Ishikawa (cell line): ENCODE measurements around the gene CALHM1.

Source experiments
- CEBPB ChIP-seq: IDR thresholded peaks from 2 replicates; pipeline ENCODE4 v1.6.1; 2012
- CREB1 ChIP-seq: IDR thresholded peaks from 2 replicates; pipeline ENCODE4 v1.6.1; 2012; ENCODE audit warnings: low read depth
- EGR1 ChIP-seq: IDR thresholded peaks from 2 replicates; pipeline ENCODE4 v1.6.1; 2012
- EP300 ChIP-seq: IDR thresholded peaks from 2 replicates; pipeline ENCODE4 v1.6.1; 2012; ENCODE audit warnings: borderline replicate concordance
- FOXM1 ChIP-seq: IDR thresholded peaks from 2 replicates; pipeline ENCODE4 v1.6.1; 2012; ENCODE audit warnings: low read depth, borderline replicate concordance
- NFIC ChIP-seq: IDR thresholded peaks from 2 replicates; pipeline ENCODE4 v1.6.1; 2012
- RAD21 ChIP-seq: IDR thresholded peaks from 2 replicates; pipeline ENCODE4 v1.6.1; 2012; ENCODE audit warnings: low read depth
- TAF1 ChIP-seq: IDR thresholded peaks from 2 replicates; pipeline ENCODE4 v1.6.1; 2012; ENCODE audit warnings: low read depth, mild to moderate bottlenecking
- TCF12 ChIP-seq: IDR thresholded peaks from 2 replicates; pipeline ENCODE4 v1.6.1; 2012; ENCODE audit warnings: low read depth
- TEAD4 ChIP-seq: IDR thresholded peaks from 2 replicates; pipeline ENCODE4 v1.6.1; 2012
- YY1 ChIP-seq: IDR thresholded peaks from 2 replicates; pipeline ENCODE4 v1.6.1; 2012; ENCODE audit warnings: low read depth
- ZBTB7A ChIP-seq: IDR thresholded peaks from 2 replicates; pipeline ENCODE4 v1.6.1; 2012; ENCODE audit warnings: low read depth
- TF ChIP-seq, protein P1 (sequence below): IDR thresholded peaks from 2 replicates; pipeline ENCODE4 v1.6.1; 2012; ENCODE audit warnings: low read depth, mild to moderate bottlenecking
- TF ChIP-seq, protein P2 (sequence below): IDR thresholded peaks from 2 replicates; pipeline ENCODE4 v1.6.1; 2012
- TF ChIP-seq, protein P3 (sequence below): IDR thresholded peaks from 2 replicates; pipeline ENCODE4 v1.6.1; 2012

The CALHM1 gene

DNA sequence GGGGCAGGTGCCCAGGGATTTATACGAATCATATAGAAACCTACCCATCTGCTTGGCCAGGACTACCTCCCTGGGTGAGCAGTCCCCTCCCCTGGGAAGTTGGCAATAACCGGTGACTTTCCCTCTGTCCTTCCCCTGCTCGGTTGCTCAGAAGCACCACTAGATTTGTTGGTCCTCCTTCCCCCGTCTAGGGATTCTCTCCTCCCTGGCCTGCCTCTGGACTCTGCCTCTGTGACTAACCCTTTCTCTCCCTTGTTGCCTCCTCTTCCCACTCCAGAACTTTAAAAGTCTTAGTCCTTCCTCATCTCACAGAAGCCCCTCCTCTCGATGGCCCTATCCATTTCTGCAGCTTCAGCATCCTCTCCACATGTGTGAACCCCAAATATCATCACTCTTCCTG lies 10.5 kb upstream of the CALHM1 start:
- TF ChIP-seq, protein P1, sequence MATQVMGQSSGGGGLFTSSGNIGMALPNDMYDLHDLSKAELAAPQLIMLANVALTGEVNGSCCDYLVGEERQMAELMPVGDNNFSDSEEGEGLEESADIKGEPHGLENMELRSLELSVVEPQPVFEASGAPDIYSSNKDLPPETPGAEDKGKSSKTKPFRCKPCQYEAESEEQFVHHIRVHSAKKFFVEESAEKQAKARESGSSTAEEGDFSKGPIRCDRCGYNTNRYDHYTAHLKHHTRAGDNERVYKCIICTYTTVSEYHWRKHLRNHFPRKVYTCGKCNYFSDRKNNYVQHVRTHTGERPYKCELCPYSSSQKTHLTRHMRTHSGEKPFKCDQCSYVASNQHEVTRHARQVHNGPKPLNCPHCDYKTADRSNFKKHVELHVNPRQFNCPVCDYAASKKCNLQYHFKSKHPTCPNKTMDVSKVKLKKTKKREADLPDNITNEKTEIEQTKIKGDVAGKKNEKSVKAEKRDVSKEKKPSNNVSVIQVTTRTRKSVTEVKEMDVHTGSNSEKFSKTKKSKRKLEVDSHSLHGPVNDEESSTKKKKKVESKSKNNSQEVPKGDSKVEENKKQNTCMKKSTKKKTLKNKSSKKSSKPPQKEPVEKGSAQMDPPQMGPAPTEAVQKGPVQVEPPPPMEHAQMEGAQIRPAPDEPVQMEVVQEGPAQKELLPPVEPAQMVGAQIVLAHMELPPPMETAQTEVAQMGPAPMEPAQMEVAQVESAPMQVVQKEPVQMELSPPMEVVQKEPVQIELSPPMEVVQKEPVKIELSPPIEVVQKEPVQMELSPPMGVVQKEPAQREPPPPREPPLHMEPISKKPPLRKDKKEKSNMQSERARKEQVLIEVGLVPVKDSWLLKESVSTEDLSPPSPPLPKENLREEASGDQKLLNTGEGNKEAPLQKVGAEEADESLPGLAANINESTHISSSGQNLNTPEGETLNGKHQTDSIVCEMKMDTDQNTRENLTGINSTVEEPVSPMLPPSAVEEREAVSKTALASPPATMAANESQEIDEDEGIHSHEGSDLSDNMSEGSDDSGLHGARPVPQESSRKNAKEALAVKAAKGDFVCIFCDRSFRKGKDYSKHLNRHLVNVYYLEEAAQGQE = no peak
- TF ChIP-seq EGR1 (no peak), YY1 (no peak), TAF1 (no peak), CREB1 (no peak), ZBTB7A (no peak), CEBPB (no peak), EP300 (no peak), NFIC (no peak), RAD21 (no peak), TCF12 (no peak), TEAD4 (no peak), FOXM1 (no peak)
- TF ChIP-seq, protein P2, sequence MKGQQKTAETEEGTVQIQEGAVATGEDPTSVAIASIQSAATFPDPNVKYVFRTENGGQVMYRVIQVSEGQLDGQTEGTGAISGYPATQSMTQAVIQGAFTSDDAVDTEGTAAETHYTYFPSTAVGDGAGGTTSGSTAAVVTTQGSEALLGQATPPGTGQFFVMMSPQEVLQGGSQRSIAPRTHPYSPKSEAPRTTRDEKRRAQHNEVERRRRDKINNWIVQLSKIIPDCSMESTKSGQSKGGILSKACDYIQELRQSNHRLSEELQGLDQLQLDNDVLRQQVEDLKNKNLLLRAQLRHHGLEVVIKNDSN = no peak
- TF ChIP-seq, protein P3, sequence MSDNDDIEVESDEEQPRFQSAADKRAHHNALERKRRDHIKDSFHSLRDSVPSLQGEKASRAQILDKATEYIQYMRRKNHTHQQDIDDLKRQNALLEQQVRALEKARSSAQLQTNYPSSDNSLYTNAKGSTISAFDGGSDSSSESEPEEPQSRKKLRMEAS = no peak

DNA sequence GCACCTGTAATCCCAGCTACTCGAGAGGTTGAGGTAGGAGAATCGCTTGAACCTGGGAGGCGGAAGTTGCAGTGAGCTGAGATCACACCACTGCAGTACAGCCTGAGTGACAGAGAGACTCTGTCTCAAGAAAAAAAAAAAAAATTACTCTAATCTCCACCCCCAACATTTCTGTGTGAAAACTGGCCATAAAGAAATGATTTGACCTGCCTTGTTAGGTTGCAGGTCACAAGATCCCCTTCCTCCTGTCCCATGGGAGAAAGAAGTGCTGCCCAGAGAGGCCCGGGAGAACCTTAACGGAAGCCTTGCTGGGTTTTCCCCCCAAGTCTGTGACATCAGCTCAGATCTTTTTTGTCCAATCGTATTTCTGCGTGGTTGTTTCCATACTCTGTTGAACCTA lies 8.7 kb upstream of the CALHM1 start:
- TF ChIP-seq TCF12 = no peak
- no peak for TF ChIP-seq CREB1
- TF ChIP-seq TAF1 = no peak
- no peak for TF ChIP-seq TEAD4
- TF ChIP-seq NFIC = no peak
- no peak for TF ChIP-seq YY1
- TF ChIP-seq FOXM1 = no peak
- TF ChIP-seq EGR1 = no peak
- TF ChIP-seq, protein P1 = no peak
- TF ChIP-seq, protein P3 = no peak
- TF ChIP-seq RAD21 = no peak
- TF ChIP-seq ZBTB7A = no peak
- TF ChIP-seq, protein P2 = no peak
- no peak for TF ChIP-seq EP300
- no peak for TF ChIP-seq CEBPB

DNA sequence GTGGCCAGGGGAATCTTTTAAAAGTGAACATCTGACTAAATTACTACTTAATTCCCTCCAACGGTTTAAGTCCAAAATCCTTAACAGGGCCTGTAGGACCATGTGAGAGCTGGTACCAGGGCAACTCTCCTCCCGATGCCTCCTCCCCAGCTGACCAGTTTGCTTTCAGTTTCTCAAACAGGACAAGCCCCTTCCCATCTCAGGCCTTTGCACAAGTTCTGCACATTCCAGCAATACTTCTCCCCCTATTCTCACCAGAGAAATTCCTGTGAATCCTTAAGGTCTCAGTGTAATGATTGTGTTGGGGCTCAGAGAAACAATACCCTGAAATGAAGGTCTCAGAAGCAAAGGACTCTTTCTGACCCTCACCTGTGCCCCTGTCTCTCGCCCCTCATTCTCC lies 8.0 kb upstream of the CALHM1 start:
- TF ChIP-seq FOXM1 (no peak), TAF1 (no peak), RAD21 (no peak), YY1 (no peak), ZBTB7A (no peak), CREB1 (no peak), TEAD4 (no peak), CEBPB (no peak), EP300 (no peak), TCF12 (no peak), NFIC (no peak)
- TF ChIP-seq, protein P2 = no peak
- TF ChIP-seq, protein P3 = no peak
- TF ChIP-seq, protein P1 = no peak
